Measurements from ENCODE around the gene TRPV2.

TRPV2 gene

GRCh38 chr17:16474012-16474725, 58.8 kb downstream of the TRPV2 start:
- no peak for DNase-seq (ENCODE audit: low read depth in 2 of 2)

- no peak for DNase-seq (ENCODE audit: low read depth in 2 of 2)
Measured at GRCh38 chr17:16475179-16475704, 59.9 kb downstream of the TRPV2 start.

- DNase-seq (ENCODE audit: low read depth in 2 of 2), result no peak
Measured at GRCh38 chr17:16477255-16477654, 61.9 kb downstream of the TRPV2 start.

GRCh38 chr17:16477666-16478065, 62.3 kb downstream of the TRPV2 start:
- no peak for DNase-seq (ENCODE audit: low read depth in 2 of 2)

GRCh38 chr17:16478649-16479048, 63.3 kb downstream of the TRPV2 start:
- no peak for DNase-seq (ENCODE audit: low read depth in 2 of 2)

GRCh38 chr17:16479264-16479663, 63.9 kb downstream of the TRPV2 start:
- no peak for DNase-seq (ENCODE audit: low read depth in 2 of 2)

GRCh38 chr17:16480995-16481394, 65.6 kb downstream of the TRPV2 start:
- DNase-seq (ENCODE audit: low read depth in 2 of 2), result no peak

- no peak for DNase-seq (ENCODE audit: low read depth in 2 of 2)
Measured at GRCh38 chr17:16482253-16482652, 66.9 kb downstream of the TRPV2 start.

GRCh38 chr17:16483021-16483645, 67.8 kb downstream of the TRPV2 start:
- DNase-seq (ENCODE audit: low read depth in 2 of 2), result no peak

GRCh38 chr17:16484445-16485175, 69.2 kb downstream of the TRPV2 start:
- no peak for DNase-seq (ENCODE audit: low read depth in 2 of 2)

Measured in stimulated activated CD8-positive, alpha-beta memory T cell treated with anti-CD3 and anti-CD28 coated beads, Interleukin-2, amount 100 ng/mL, for 1 hour (primary cell).